Mucosa of stomach (tissue), 1 donor: ENCODE results near the gene TRPV6.

Experiments
- H3K27me3 ChIP-seq: one replicate; pipeline ENCODE4 v1.7.0; 2013; ENCODE audit warnings: mild to moderate bottlenecking, low read length; ENCODE audit not compliant: control insufficient read depth, insufficient read depth
- H3K36me3 ChIP-seq: one replicate; pipeline ENCODE4 v1.7.0; 2013; ENCODE audit warnings: low read length; ENCODE audit not compliant: control insufficient read depth, insufficient read depth
- H3K4me1 ChIP-seq: one replicate; pipeline ENCODE4 v1.7.0; 2013; ENCODE audit warnings: mild to moderate bottlenecking, low read length; ENCODE audit not compliant: control insufficient read depth, insufficient read depth
- H3K4me3 ChIP-seq: one replicate; pipeline ENCODE4 v1.7.0; 2013; ENCODE audit warnings: low read length
- H3K9ac ChIP-seq: one replicate; pipeline ENCODE4 v1.7.0; 2013; ENCODE audit warnings: mild to moderate bottlenecking, low read length, moderate library complexity
- H3K9me3 ChIP-seq: one replicate; pipeline ENCODE4 v1.7.0; 2013; ENCODE audit warnings: mild to moderate bottlenecking, low read length, moderate library complexity; ENCODE audit not compliant: control insufficient read depth
- donor health status: Pancreatic carcinoma.

Gene TRPV6

GRCh38 chr7:142851919-142852318 lies 33.6 kb downstream of the TRPV6 start:
- Histone ChIP-seq H3K36me3 (no peaks in the 10 kb centered on the region), H3K9ac (no peak overlapping the region)

GRCh38 chr7:142851269-142851668 lies 34.3 kb downstream of the TRPV6 start:
- Histone ChIP-seq H3K9ac (no peak overlapping the region), H3K36me3 (no peaks in the 10 kb centered on the region), H3K4me3 (no peak overlapping the region), H3K4me1 (peaks cover 12% of the 10 kb centered on the region), H3K27me3 (peaks cover 6% of the 10 kb centered on the region), H3K9me3 (no peaks in the 10 kb centered on the region)

More at GRCh38 chr7:142851919-142852318, 33.6 kb downstream of the TRPV6 start:
- Histone ChIP-seq H3K4me3 (no peak overlapping the region), H3K27me3 (peaks cover 7% of the 10 kb centered on the region), H3K9me3 (no peaks in the 10 kb centered on the region), H3K4me1 (peaks cover 12% of the 10 kb centered on the region)

- no peaks in the 10 kb centered on the region for H3K36me3 ChIP-seq
- H3K4me1 ChIP-seq, result no peaks in the 10 kb centered on the region
- H3K9ac ChIP-seq, result no peak overlapping the region
- no peaks in the 10 kb centered on the region for H3K9me3 ChIP-seq
- peaks cover 6% of the 10 kb centered on the region for H3K27me3 ChIP-seq
- no peak overlapping the region for H3K4me3 ChIP-seq
These were observed 38.2 kb downstream of the TRPV6 start for GRCh38 chr7:142847353-142847752.

- no peak overlapping the region for H3K9ac ChIP-seq
- no peaks in the 10 kb centered on the region for H3K4me1 ChIP-seq
- H3K27me3 ChIP-seq, result no peaks in the 10 kb centered on the region
- no peaks in the 10 kb centered on the region for H3K36me3 ChIP-seq
- no peak overlapping the region for H3K4me3 ChIP-seq
- no peaks in the 10 kb centered on the region for H3K9me3 ChIP-seq
These were observed 43.2 kb downstream of the TRPV6 start for GRCh38 chr7:142842251-142842766.

GRCh38 chr7:142838461-142839213 lies 46.9 kb downstream of the TRPV6 start:
- Histone ChIP-seq H3K9me3 (no peaks in the 10 kb centered on the region), H3K4me3 (no peak overlapping the region), H3K4me1 (no peaks in the 10 kb centered on the region), H3K9ac (no peak overlapping the region), H3K36me3 (no peaks in the 10 kb centered on the region), H3K27me3 (no peaks in the 10 kb centered on the region)

- H3K4me1 ChIP-seq, result peaks cover 10% of the 10 kb centered on the region
- no peaks in the 10 kb centered on the region for H3K36me3 ChIP-seq
- no peaks in the 10 kb centered on the region for H3K27me3 ChIP-seq
- H3K4me3 ChIP-seq, result no peak overlapping the region
- H3K9me3 ChIP-seq, result no peaks in the 10 kb centered on the region
- H3K9ac ChIP-seq, result no peak overlapping the region
These were observed 49.1 kb downstream of the TRPV6 start for GRCh38 chr7:142836426-142836825.

- no peaks in the 10 kb centered on the region for H3K9me3 ChIP-seq
- H3K36me3 ChIP-seq, result no peaks in the 10 kb centered on the region
- peaks cover 10% of the 10 kb centered on the region for H3K4me1 ChIP-seq
- H3K27me3 ChIP-seq, result no peaks in the 10 kb centered on the region
- H3K4me3 ChIP-seq, result no peak overlapping the region
- H3K9ac ChIP-seq, result no peak overlapping the region
These were observed 50.1 kb downstream of the TRPV6 start for GRCh38 chr7:142835487-142835886.

- H3K9me3 ChIP-seq, result no peaks in the 10 kb centered on the region
- H3K9ac ChIP-seq, result no peak overlapping the region
- peaks cover 10% of the 10 kb centered on the region for H3K4me1 ChIP-seq
- no peak overlapping the region for H3K4me3 ChIP-seq
- no peaks in the 10 kb centered on the region for H3K36me3 ChIP-seq
- no peaks in the 10 kb centered on the region for H3K27me3 ChIP-seq
These were observed 52.1 kb downstream of the TRPV6 start for GRCh38 chr7:142833174-142834048.

- Histone ChIP-seq H3K9me3 (no peaks in the 10 kb centered on the region), H3K27me3 (no peaks in the 10 kb centered on the region), H3K36me3 (no peaks in the 10 kb centered on the region), H3K4me1 (peaks cover 10% of the 10 kb centered on the region), H3K9ac (no peak overlapping the region), H3K4me3 (no peak overlapping the region)
These were observed 53.1 kb downstream of the TRPV6 start for GRCh38 chr7:142832417-142832816.

- Histone ChIP-seq H3K9me3 (no peaks in the 10 kb centered on the region), H3K4me3 (no peak overlapping the region), H3K4me1 (peaks cover 9% of the 10 kb centered on the region), H3K27me3 (no peaks in the 10 kb centered on the region), H3K36me3 (no peaks in the 10 kb centered on the region), H3K9ac (no peak overlapping the region)
These were observed 57.5 kb downstream of the TRPV6 start for GRCh38 chr7:142827951-142828500.

- H3K9ac ChIP-seq, result no peak overlapping the region
- H3K27me3 ChIP-seq, result peaks cover 5% of the 10 kb centered on the region
These were observed 62.8 kb downstream of the TRPV6 start for GRCh38 chr7:142822714-142823113.

More at GRCh38 chr7:142822714-142823113, 62.8 kb downstream of the TRPV6 start:
- H3K36me3 ChIP-seq, result no peaks in the 10 kb centered on the region
- no peaks in the 10 kb centered on the region for H3K9me3 ChIP-seq
- H3K4me3 ChIP-seq, result no peak overlapping the region
- H3K4me1 ChIP-seq, result no peaks in the 10 kb centered on the region
